K562 (cell line): ENCODE results near the gene SATB2. TPM values are rescaled to one million over a fixed set of nuclear protein-coding genes. Genes with fewer than 3 reads are reported as not detected.

Experiments
- ATAC-seq: fragments of 200-7000 bp; cut with Tn5 transposase; 3 replicates; pipeline ENCODE4 v1.9.1; 2020; ENCODE audit warnings: moderate library complexity
- BruUV-seq: library from RNA; stranded (reverse); fragments of 400-500 nt; replicated peaks from 2 replicates; lab custom pipeline; 2021; lab: Mats Ljungman, UMichigan
- CTCF ChIA-PET: fragments of 300-600 bp; formaldehyde crosslinking; extraction: SDS; loops from one replicate; lab custom pipeline; 2021; ENCODE audit warnings: low intra/inter-chr PET ratio; lab: Yijun Ruan, JAX
- POLR2A ChIA-PET: fragments of 300-600, 350-650 bp; sonication (Branson Sonifier 250); formaldehyde crosslinking; extraction: SDS; loops from one replicate; lab custom pipeline; 2021; ENCODE audit warnings: antibody characterized with exemption, inconsistent platforms; lab: Yijun Ruan, JAX
- DNase-seq, 4 experiments: peaks; one replicate each; pipeline versions ENCODE4 v3.0.0 to v3.0.0-alpha.2; 2011 to 2018; ENCODE audit warnings: low spot score in 3 of 4, mixed read lengths in 3 of 4; ENCODE audit errors: extremely low read depth in 1 of 4
- FAIRE-seq: peaks from 2 replicates; lab custom pipeline; 2011; peaks lifted over from hg19 to GRCh38; lab: Jason Lieb, UNC
- H2AFZ ChIP-seq: 2 replicates; pipeline ENCODE4 v1.6.0; 2011; ENCODE audit warnings: low read depth, low read length, control low read depth, inconsistent platforms
- H3K27ac ChIP-seq: fragments of 200-600 bp; 3 replicates; pipeline ENCODE4 v1.8.0; 2011; ENCODE audit warnings: low read depth, mild to moderate bottlenecking, control low read depth, inconsistent platforms, low read length, moderate library complexity, mixed read lengths; ENCODE audit errors: extremely low read depth
- H3K27me3 ChIP-seq, 2 experiments: fragments of 300-600 bp in 1 of 2; 2 replicates in 1 of 2; 3 replicates in 1 of 2; pipeline versions ENCODE4 v1.6.0 to v1.8.0; 2011; ENCODE audit warnings: inconsistent platforms in 2 of 2, low read length in 2 of 2, mild to moderate bottlenecking in 1 of 2, mixed read lengths in 1 of 2, moderate library complexity in 1 of 2; ENCODE audit not compliant: control insufficient read depth in 2 of 2, insufficient read depth in 2 of 2
- H3K36me3 ChIP-seq: fragments of 300-600 bp; 3 replicates; pipeline ENCODE4 v1.8.0; 2011; ENCODE audit warnings: mild to moderate bottlenecking, low read length, inconsistent platforms; ENCODE audit not compliant: control insufficient read depth, insufficient read depth
- H3K4me1 ChIP-seq, 2 experiments: fragments of 200-600 bp in 1 of 2; replicated peaks in 1 of 2; 2 replicates in 1 of 2; 3 replicates in 1 of 2; pipeline versions ENCODE4 v1.5.1 to v1.8.0; 2011; ENCODE audit warnings: inconsistent platforms in 2 of 2, low read length in 2 of 2, mild to moderate bottlenecking in 1 of 2, mixed read lengths in 1 of 2, moderate library complexity in 1 of 2; ENCODE audit not compliant: control insufficient read depth in 2 of 2, insufficient read depth in 2 of 2
- H3K4me2 ChIP-seq: 2 replicates; pipeline ENCODE4 v1.6.1; 2011; ENCODE audit warnings: low read length, control low read depth, inconsistent platforms, mixed read lengths; ENCODE audit not compliant: insufficient read depth
- H3K4me3 ChIP-seq: fragments of 200-600 bp; sonication (generic), shearing (Covaris generic); 2 replicates; pipeline ENCODE4 v1.5.1; 2016; ENCODE audit warnings: control low read depth, inconsistent platforms
- H3K79me2 ChIP-seq: fragments of 200-600 bp; 3 replicates; pipeline ENCODE4 v1.8.0; 2011; ENCODE audit warnings: low read length, inconsistent platforms; ENCODE audit not compliant: control insufficient read depth, insufficient read depth
- H3K9ac ChIP-seq, 2 experiments: 2 replicates each; pipeline versions ENCODE4 v1.6.0 to v1.6.1; 2011; ENCODE audit warnings: low read depth in 2 of 2, low read length in 2 of 2, control low read depth in 1 of 2, inconsistent platforms in 1 of 2, mild to moderate bottlenecking in 1 of 2, mixed read lengths in 1 of 2; ENCODE audit not compliant: insufficient read depth in 1 of 2
- H3K9me1 ChIP-seq: one replicate; pipeline ENCODE4 v1.6.0; 2011; ENCODE audit warnings: inconsistent platforms, mild to moderate bottlenecking, low read length, moderate library complexity; ENCODE audit not compliant: control insufficient read depth, insufficient read depth
- H3K9me3 ChIP-seq: replicated peaks from 2 replicates; pipeline ENCODE4 v1.5.1; 2011; ENCODE audit warnings: low read depth, low read length, inconsistent platforms; ENCODE audit not compliant: control insufficient read depth, insufficient read depth
- H4K20me1 ChIP-seq: replicated peaks from 2 replicates; pipeline ENCODE4 v1.6.1; 2011; ENCODE audit warnings: low read length, inconsistent platforms, mixed read lengths; ENCODE audit not compliant: control insufficient read depth, insufficient read depth
- CBX8 ChIP-seq: fragments of 200-600 bp; sonication (generic); IDR thresholded peaks from 2 replicates; pipeline ENCODE4 v1.6.1; 2012; ENCODE audit warnings: borderline replicate concordance, mixed run types, low read depth, mild to moderate bottlenecking, moderate library complexity, mixed read lengths, low read length, control low read depth, inconsistent platforms; ENCODE audit not compliant: poor library complexity, severe bottlenecking; ENCODE audit errors: extremely low read depth
- CREB3 ChIP-seq: fragments of 450-650 bp; conservative IDR thresholded peaks from 2 replicates; pipeline ENCODE4 v1.6.1; 2016; ENCODE audit warnings: missing genetic modification characterization, low read depth, mild to moderate bottlenecking, missing compliant biosample characterization, moderate library complexity
- EZH2 ChIP-seq: IDR thresholded peaks from 2 replicates; pipeline ENCODE4 v1.6.1; 2012; ENCODE audit warnings: low read depth, mild to moderate bottlenecking, inconsistent platforms, low read length, borderline replicate concordance
- KLF1 ChIP-seq: fragments of 450-650 bp; IDR thresholded peaks from 2 replicates; pipeline ENCODE4 v1.6.1; 2016; ENCODE audit warnings: missing genetic modification characterization, missing compliant biosample characterization
- LEF1 ChIP-seq: fragments of 450-650 bp; IDR thresholded peaks from 2 replicates; pipeline ENCODE4 v1.6.1; 2016; ENCODE audit warnings: mild to moderate bottlenecking
- MCM2 ChIP-seq: fragments of 450-650 bp; IDR thresholded peaks from 2 replicates; pipeline ENCODE4 v1.6.1; 2017; ENCODE audit warnings: low read depth, mild to moderate bottlenecking
- POLR2AphosphoS5 ChIP-seq: IDR thresholded peaks from 2 replicates; pipeline ENCODE4 v1.6.1; 2011; ENCODE audit warnings: mild to moderate bottlenecking, low read depth, low read length, moderate library complexity; ENCODE audit not compliant: control insufficient read depth, insufficient read depth
- RBM15 ChIP-seq: fragments of 200-400 bp; formaldehyde crosslinking; IDR thresholded peaks from 2 replicates; pipeline ENCODE4 v1.6.1; 2018; ENCODE audit warnings: mild to moderate bottlenecking, low read length, moderate library complexity; ENCODE audit not compliant: insufficient read depth
- SETDB1 ChIP-seq: IDR thresholded peaks from one replicate; pipeline ENCODE4 v1.6.1; 2012; ENCODE audit warnings: low read length, control low read depth, inconsistent platforms
- WHSC1 ChIP-seq: IDR thresholded peaks from one replicate; pipeline ENCODE4 v1.6.1; 2012; ENCODE audit warnings: low read length, control low read depth, inconsistent platforms
- ZHX1 ChIP-seq: fragments of 150-350 bp; conservative IDR thresholded peaks from 2 replicates; pipeline ENCODE4 v1.6.1; 2014; ENCODE audit warnings: low read length
- in situ Hi-C: fragments of 300-500 bp; cut with MboI; formaldehyde crosslinking; loops from 4 replicates; pipeline ENCODE4 v1.15.0; 2018; ENCODE audit warnings: inconsistent platforms, mixed read lengths
- intact Hi-C: fragments of 100-400 bp; cut with micrococcal nuclease; formaldehyde crosslinking; loops from 2 replicates; pipeline ENCODE4 v1.14.2; 2022
- polyA plus RNA-seq, 8 experiments: library from polyadenylated mRNA; depleted of rRNA in 4 of 8; stranded (reverse) in 5 of 8; unstranded in 3 of 8; fragments of >200 nt; fragmentation: Nextera tagmentation in 2 of 8; fragmentation: Illumina TruSeq in 1 of 8; extraction: Ambion mirVana in 2 of 8; extraction: Trizol in 1 of 8; gene quantifications; 2 replicates each; pipeline versions ENCODE4 v1.2.1 to v1.2.3, GENCODE V29; 2011 to 2014; ENCODE audit warnings: inconsistent platforms in 1 of 8, missing spikeins in 1 of 8
- total RNA-seq, 7 experiments: library from RNA; depleted of rRNA in 6 of 7; stranded (reverse); fragments of >200 nt in 6 of 7; fragmentation: Illumina TruSeq in 2 of 7; extraction: Trizol in 2 of 7; gene quantifications; 2 replicates each; pipeline versions ENCODE4 v1.2.1 to v1.2.3, GENCODE V29; 2011 to 2021; ENCODE audit warnings: low replicate concordance in 1 of 7
- TF ChIP-seq, protein P1 (sequence below): fragments of 250-450 bp; sonication (Bioruptor Pico); IDR thresholded peaks from 2 replicates; pipeline ENCODE4 v1.5.0; 2021

SATB2 gene
- total and polyA plus RNA-seq, 9 of the 15 experiments (the other 6 are each of a cell fraction or from before 2014, with no cell fraction given), result 4.5 to 34.0 (median 15.1) TPM

- intact Hi-C loops (no loop called here), in situ Hi-C loops (no loop called here)
- ChIA-PET POLR2A (no interaction called here), CTCF (no interaction called here)
- no peak overlapping the region for H3K27ac ChIP-seq
- BruUV-seq, result no TSS peak
- no peaks in the 10 kb centered on the region for H4K20me1 ChIP-seq
- H3K4me3 ChIP-seq, result no peak overlapping the region
- no peaks in the 10 kb centered on the region; a peak in 1 of 5 replicates for H3K4me1 ChIP-seq
- H3K4me2 ChIP-seq, result no peak overlapping the region
- no peaks in the 10 kb centered on the region for H3K27me3 ChIP-seq
- H2AFZ ChIP-seq, result no peak overlapping the region
- peaks cover 70% of the 10 kb centered on the region for H3K36me3 ChIP-seq
- DNase-seq, result no peak
- no peaks in the 10 kb centered on the region for H3K9me3 ChIP-seq
- ATAC-seq, result no peak
- no peak for FAIRE-seq
- TF ChIP-seq EZH2, result no peak
- TF ChIP-seq ZHX1, result no peak
- no peak for TF ChIP-seq CBX8
- TF ChIP-seq WHSC1, result no peak
- no peak for TF ChIP-seq MCM2
- TF ChIP-seq, protein P1, sequence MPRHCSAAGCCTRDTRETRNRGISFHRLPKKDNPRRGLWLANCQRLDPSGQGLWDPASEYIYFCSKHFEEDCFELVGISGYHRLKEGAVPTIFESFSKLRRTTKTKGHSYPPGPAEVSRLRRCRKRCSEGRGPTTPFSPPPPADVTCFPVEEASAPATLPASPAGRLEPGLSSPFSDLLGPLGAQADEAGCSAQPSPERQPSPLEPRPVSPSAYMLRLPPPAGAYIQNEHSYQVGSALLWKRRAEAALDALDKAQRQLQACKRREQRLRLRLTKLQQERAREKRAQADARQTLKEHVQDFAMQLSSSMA (CRISPR knock-in tag), result no peak
- TF ChIP-seq SETDB1, result no peak
- no peak for TF ChIP-seq RBM15
- TF ChIP-seq POLR2AphosphoS5, result no peak
- TF ChIP-seq CREB3, result no peak
- TF ChIP-seq LEF1, result no peak
- TF ChIP-seq KLF1 (tag), result no peak
- no peaks in the 10 kb centered on the region for H3K9me1 ChIP-seq
- no peak overlapping the region for H3K9ac ChIP-seq
- H3K79me2 ChIP-seq, result peaks cover 35% of the 10 kb centered on the region; the same call in 2 of the 3 replicates
These were observed 50.3 kb downstream of the SATB2 start for GRCh38 chr2:199407421-199407820.
